PC-9 (cell line): Measurements from ENCODE around the gene GPR137. TPM values are rescaled to one million over a fixed set of nuclear protein-coding genes. Genes with fewer than 3 reads are reported as not detected.

Experiments
- BruUV-seq: library from RNA; stranded (reverse); fragments of 400-500 nt; replicated peaks from 2 replicates; lab custom pipeline; 2021; lab: Mats Ljungman, UMichigan
- CTCF ChIA-PET: fragments of 300-600 bp; sonication (Branson Sonifier 250); formaldehyde crosslinking; loops from one replicate; lab custom pipeline; 2022; ENCODE audit warnings: antibody characterized with exemption; lab: Charles Lee
- POLR2A ChIA-PET: fragments of 300-600 bp; sonication (Branson Sonifier 250); formaldehyde crosslinking; loops from one replicate; lab custom pipeline; 2022; ENCODE audit warnings: antibody characterized with exemption; ENCODE audit not compliant: unreplicated experiment; lab: Charles Lee
- DNase-seq, 2 experiments: peaks; one replicate each; pipeline versions ENCODE4 v3.0.0 to v3.0.0-alpha.2; 2015 to 2022; ENCODE audit warnings: mixed read lengths in 1 of 2
- H2AFZ ChIP-seq: fragments of 200-600 bp; sonication (generic); 2 replicates; pipeline ENCODE4 v1.8.1; 2017; ENCODE audit warnings: antibody characterized with exemption
- H3F3A ChIP-seq: fragments of 200-600 bp; sonication (generic); 2 replicates; pipeline ENCODE4 v1.8.1; 2017; ENCODE audit warnings: antibody characterized with exemption, mild to moderate bottlenecking, low read depth; ENCODE audit not compliant: insufficient read depth
- H3K27ac ChIP-seq: fragments of 200-600 bp; sonication (generic); 2 replicates; pipeline ENCODE4 v1.6.1; 2016; ENCODE audit warnings: mixed run types
- H3K27me3 ChIP-seq: fragments of 200-600 bp; sonication (generic); 2 replicates; pipeline ENCODE4 v1.6.1; 2016; ENCODE audit warnings: low read depth, mixed run types; ENCODE audit not compliant: insufficient read depth
- H3K36me3 ChIP-seq: fragments of 200-600 bp; sonication (generic); 2 replicates; pipeline ENCODE4 v1.6.1; 2016; ENCODE audit warnings: low read depth, mixed run types
- H3K4me1 ChIP-seq: fragments of 200-600 bp; sonication (generic); replicated peaks from 2 replicates; pipeline ENCODE4 v1.6.1; 2016; ENCODE audit warnings: mixed run types; ENCODE audit not compliant: insufficient read depth
- H3K4me2 ChIP-seq: fragments of 200-600 bp; sonication (generic); 2 replicates; pipeline ENCODE4 v1.6.1; 2017; ENCODE audit warnings: mixed run types
- H3K4me3 ChIP-seq: fragments of 200-600 bp; sonication (generic); 2 replicates; pipeline ENCODE4 v1.6.1; 2016; ENCODE audit warnings: mixed run types
- H3K79me2 ChIP-seq: fragments of 200-600 bp; sonication (generic); 2 replicates; pipeline ENCODE4 v1.6.1; 2017; ENCODE audit warnings: low read depth, mixed run types
- H3K9me2 ChIP-seq: fragments of 200-600 bp; sonication (generic); 2 replicates; pipeline ENCODE4 v1.8.1; 2017; ENCODE audit warnings: mild to moderate bottlenecking; ENCODE audit not compliant: insufficient read depth
- H3K9me3 ChIP-seq: fragments of 200-600 bp; sonication (generic); 2 replicates; pipeline ENCODE4 v1.8.1; 2016; ENCODE audit warnings: low read depth; ENCODE audit not compliant: insufficient read depth
- H4K20me1 ChIP-seq: fragments of 200-600 bp; sonication (generic); 2 replicates; pipeline ENCODE4 v1.8.1; 2017; ENCODE audit not compliant: insufficient read depth
- EZH2 ChIP-seq: fragments of 200-600 bp; sonication (generic); IDR thresholded peaks from 2 replicates; pipeline ENCODE4 v1.8.0; 2017; ENCODE audit warnings: antibody characterized with exemption, low read depth
- intact Hi-C: fragments of 100-400 bp; cut with micrococcal nuclease; formaldehyde crosslinking; loops from one replicate; pipeline ENCODE4 v1.10.0; 2022; ENCODE audit not compliant: unreplicated experiment
- total RNA-seq: library from RNA; stranded (reverse); gene quantifications from 2 replicates; pipeline ENCODE4 v1.2.3, GENCODE V29; 2021
- TF ChIP-seq, protein P1 (sequence below): fragments of 200-600 bp; sonication (generic); conservative IDR thresholded peaks from 2 replicates; pipeline ENCODE4 v1.6.1; 2017; ENCODE audit warnings: mixed run types, antibody characterized with exemption, mild to moderate bottlenecking, moderate library complexity

Gene GPR137
- total RNA-seq, 1 experiment from 2014 or later = 72.8 TPM

DNA sequence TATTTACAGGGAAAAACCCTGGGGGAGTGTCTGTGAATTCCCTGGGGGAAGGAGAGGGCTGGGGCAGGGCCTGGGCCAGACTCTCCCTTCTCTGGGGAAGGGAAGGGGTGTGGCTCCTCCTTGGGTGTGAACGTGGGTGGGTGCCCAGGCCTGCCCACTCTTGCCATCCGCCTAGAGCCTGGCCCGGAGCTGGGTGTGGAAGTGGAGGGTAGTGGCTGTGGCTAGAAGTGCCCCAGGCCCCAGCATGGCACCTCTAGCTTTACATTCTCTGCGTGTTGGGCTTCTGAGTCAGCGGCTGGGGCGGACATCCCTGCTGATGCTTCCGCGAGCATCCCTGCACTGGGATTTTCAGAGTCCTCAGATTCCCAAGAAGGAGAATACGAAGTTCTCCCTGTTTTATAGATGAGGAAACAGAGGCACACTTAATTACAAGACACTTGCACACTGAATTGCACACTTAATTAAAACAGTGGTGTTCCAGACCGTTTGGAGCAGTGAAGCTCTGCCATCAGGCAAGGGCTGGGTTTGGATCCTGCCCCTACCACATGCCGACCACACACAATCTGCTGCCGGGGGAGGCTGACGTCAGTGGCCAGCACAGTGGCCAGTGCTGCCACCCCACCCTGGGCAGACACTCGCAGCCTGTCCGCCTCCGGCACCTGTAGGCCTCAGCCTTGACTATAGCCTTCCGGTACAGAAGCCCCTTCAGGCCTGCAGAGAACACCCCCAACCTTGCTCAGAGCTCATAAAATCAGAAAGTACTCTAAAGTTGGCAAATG is 8.8 kb upstream of the GPR137 start:
- peaks cover 28% of the 10 kb centered on the region for H3K4me1 ChIP-seq
- H3K36me3 ChIP-seq = no peaks in the 10 kb centered on the region
- no peaks in the 10 kb centered on the region for H3K9me2 ChIP-seq
- H3K27ac ChIP-seq = peak overlapping the region; percentile 41
- TF ChIP-seq EZH2 = no peak
- TF ChIP-seq, protein P1, sequence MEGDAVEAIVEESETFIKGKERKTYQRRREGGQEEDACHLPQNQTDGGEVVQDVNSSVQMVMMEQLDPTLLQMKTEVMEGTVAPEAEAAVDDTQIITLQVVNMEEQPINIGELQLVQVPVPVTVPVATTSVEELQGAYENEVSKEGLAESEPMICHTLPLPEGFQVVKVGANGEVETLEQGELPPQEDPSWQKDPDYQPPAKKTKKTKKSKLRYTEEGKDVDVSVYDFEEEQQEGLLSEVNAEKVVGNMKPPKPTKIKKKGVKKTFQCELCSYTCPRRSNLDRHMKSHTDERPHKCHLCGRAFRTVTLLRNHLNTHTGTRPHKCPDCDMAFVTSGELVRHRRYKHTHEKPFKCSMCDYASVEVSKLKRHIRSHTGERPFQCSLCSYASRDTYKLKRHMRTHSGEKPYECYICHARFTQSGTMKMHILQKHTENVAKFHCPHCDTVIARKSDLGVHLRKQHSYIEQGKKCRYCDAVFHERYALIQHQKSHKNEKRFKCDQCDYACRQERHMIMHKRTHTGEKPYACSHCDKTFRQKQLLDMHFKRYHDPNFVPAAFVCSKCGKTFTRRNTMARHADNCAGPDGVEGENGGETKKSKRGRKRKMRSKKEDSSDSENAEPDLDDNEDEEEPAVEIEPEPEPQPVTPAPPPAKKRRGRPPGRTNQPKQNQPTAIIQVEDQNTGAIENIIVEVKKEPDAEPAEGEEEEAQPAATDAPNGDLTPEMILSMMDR = no peak
- H2AFZ ChIP-seq = no peak overlapping the region
- peaks cover 43% of the 10 kb centered on the region for H3F3A ChIP-seq
- CTCF ChIA-PET = interaction anchor here (0.6 to 1.6 kb wide), 8 partner anchors 9 to 373 kb away, joined by 3 to 14 read pairs (median 8); partner anchors contain the start of gene PRDX5
- intact Hi-C loops = loop anchor here (2.0 kb wide), 3 partner anchors 42 to 82 kb away; partner anchors contain the start of genes RPS6KA4 and VEGFB
- H4K20me1 ChIP-seq = no peaks in the 10 kb centered on the region
- POLR2A ChIA-PET = interaction anchor here (0.6 to 1.0 kb wide), 3 partner anchors 26 to 78 kb away, joined by 3 to 7 read pairs (median 4); partner anchors contain the start of genes PRDX5 and TRMT112
- no TSS peak for BruUV-seq
- H3K9me3 ChIP-seq = no peaks in the 10 kb centered on the region
- H3K79me2 ChIP-seq = peaks cover 21% of the 10 kb centered on the region
- DNase-seq = peak; percentile 85 to 97
- no peak overlapping the region for H3K4me3 ChIP-seq
- no peaks in the 10 kb centered on the region for H3K27me3 ChIP-seq
- peak overlapping the region; percentile 41 for H3K4me2 ChIP-seq

DNA sequence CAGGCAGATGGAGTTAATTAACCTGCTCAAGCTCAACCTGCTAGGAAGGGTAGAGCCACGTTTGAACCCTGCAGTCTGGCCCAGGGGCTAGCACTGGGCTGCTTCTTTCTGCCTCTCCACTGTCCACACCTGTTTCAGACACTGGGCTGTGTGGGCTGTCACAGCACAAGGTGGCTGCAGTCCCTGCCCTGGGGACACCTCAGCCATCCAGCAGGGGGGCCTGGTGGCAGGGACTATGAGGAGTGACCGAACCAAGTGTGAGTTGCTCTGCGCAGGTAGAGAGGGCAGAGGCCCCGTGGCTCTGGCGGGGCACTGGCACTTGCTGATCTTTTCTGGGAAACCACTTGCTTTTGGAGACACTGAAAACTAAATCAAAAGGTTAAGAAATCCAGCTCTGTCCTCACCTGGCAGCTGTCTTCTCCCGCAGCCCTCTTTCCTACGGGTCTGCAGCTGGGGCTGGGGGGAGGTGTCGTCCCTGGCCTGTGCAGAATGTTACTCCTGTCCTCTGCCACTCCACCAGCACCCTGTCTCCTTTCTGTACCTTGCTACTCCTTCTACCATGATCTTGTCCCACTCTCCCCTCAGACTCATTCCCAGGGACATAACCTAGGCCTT is 7.0 kb upstream of the GPR137 start:
- H3K79me2 ChIP-seq = peaks cover 10% of the 10 kb centered on the region
- H2AFZ ChIP-seq = no peak overlapping the region
- H3K9me3 ChIP-seq = no peaks in the 10 kb centered on the region
- H3K4me2 ChIP-seq = no peak overlapping the region
- CTCF ChIA-PET = interaction anchor here (1.9 kb wide), 1 partner anchor 77 kb away, joined by 4 read pairs; no protein-coding TSS in a partner anchor
- H3K4me1 ChIP-seq = peaks cover 23% of the 10 kb centered on the region
- H3K36me3 ChIP-seq = no peaks in the 10 kb centered on the region
- no peak for TF ChIP-seq EZH2
- TF ChIP-seq, protein P1 = no peak
- H4K20me1 ChIP-seq = no peaks in the 10 kb centered on the region
- intact Hi-C loops = no loop called here
- H3K27ac ChIP-seq = no peak overlapping the region
- peaks cover 39% of the 10 kb centered on the region for H3F3A ChIP-seq
- DNase-seq = peak in 1 of 2 experiments; percentile 34
- POLR2A ChIA-PET = interaction anchor here (1.1 kb wide), 1 partner anchor 33 kb away, joined by 4 read pairs; no protein-coding TSS in a partner anchor
- H3K27me3 ChIP-seq = no peaks in the 10 kb centered on the region
- no TSS peak for BruUV-seq
- no peaks in the 10 kb centered on the region for H3K9me2 ChIP-seq
- no peak overlapping the region for H3K4me3 ChIP-seq

DNA sequence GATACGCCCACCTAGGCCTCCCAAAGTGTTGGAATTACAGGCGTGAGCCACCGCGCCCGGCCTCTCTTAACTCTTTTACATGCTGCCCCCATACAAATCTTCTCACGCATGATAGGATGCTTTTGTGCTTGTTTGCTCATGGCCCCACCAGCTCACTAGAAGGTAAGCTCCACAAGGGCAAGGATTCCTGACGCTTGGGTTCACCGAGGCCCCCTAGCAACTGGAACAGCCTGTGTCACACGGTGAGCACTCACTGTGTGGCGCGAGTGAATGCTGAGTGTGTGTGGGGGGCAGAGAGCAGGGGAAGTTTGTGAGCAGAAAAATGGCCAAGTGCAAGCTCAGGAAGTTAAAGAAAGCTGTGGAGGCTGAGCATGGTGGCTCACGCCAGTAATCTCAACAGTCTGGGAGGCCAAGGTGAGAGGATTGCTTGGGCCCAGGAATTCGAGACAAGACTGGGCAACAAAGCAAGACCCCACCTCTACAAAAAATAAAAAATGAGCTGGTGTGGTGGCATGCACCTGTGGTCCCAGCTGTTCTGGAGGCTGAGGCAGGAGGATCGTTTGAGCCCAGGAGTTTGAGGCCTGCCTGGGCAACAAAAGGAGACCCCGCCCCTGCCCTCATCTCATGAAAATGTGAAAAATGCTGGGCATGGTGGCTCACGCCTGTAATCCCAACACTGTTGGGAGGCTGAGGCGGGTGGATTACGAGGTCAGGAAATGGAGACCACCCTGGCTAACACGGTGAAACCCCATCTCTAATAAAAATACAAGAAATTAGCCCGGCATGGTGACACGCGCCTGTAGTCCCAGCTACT is 3.5 kb upstream of the GPR137 start:
- H3K4me3 ChIP-seq = no peak overlapping the region
- H3K4me2 ChIP-seq = no peak overlapping the region
- peaks cover 26% of the 10 kb centered on the region; the same call in 1 of the 2 replicates for H3F3A ChIP-seq
- H3K36me3 ChIP-seq = no peaks in the 10 kb centered on the region
- no peaks in the 10 kb centered on the region for H3K27me3 ChIP-seq
- H3K79me2 ChIP-seq = peaks cover 15% of the 10 kb centered on the region; the same call in 1 of the 2 replicates
- H3K9me3 ChIP-seq = no peaks in the 10 kb centered on the region
- ChIA-PET POLR2A (interaction anchor here (0.6 kb wide), 1 partner anchor 30 kb away, joined by 7 read pairs; no protein-coding TSS in a partner anchor), CTCF (interaction anchor here (0.6 to 0.7 kb wide), 2 partner anchors 75 to 96 kb away, joined by 3 to 7 read pairs; partner anchors contain the start of gene STIP1)
- peak in 1 of 2 experiments; percentile 21 for DNase-seq
- intact Hi-C loops = no loop called here
- no TSS peak for BruUV-seq
- H3K4me1 ChIP-seq = peaks cover 23% of the 10 kb centered on the region
- no peak overlapping the region for H2AFZ ChIP-seq
- TF ChIP-seq, protein P1 = no peak
- TF ChIP-seq EZH2 = no peak
- no peak overlapping the region for H3K27ac ChIP-seq
- no peaks in the 10 kb centered on the region for H4K20me1 ChIP-seq
- no peaks in the 10 kb centered on the region for H3K9me2 ChIP-seq
